Cardiac fibroblast (primary cell): ENCODE results near the gene RIPK3.

Source experiments
- DNase-seq, 2 donors: peaks; one replicate each; pipeline versions ENCODE4 v3.0.0 to v3.0.0-alpha.2; 2010; ENCODE audit warnings: low read depth in 2 of 2
- H3K4me3 ChIP-seq, 2 donors: replicated peaks in 1 of 2; 1 replicate in 1 of 2; 2 replicates in 1 of 2; pipeline ENCODE4 v1.5.1; 2011; ENCODE audit warnings: low read depth in 2 of 2, low read length in 2 of 2, mild to moderate bottlenecking in 2 of 2, moderate library complexity in 1 of 2
- TF ChIP-seq, protein P1 (sequence below): IDR thresholded peaks from one replicate; pipeline ENCODE4 v1.5.1; 2011; ENCODE audit warnings: low read depth, mild to moderate bottlenecking, low read length, inconsistent platforms

The RIPK3 gene

GRCh38 chr14:24347134-24347533 lies 7.3 kb upstream of the RIPK3 start:
- H3K4me3 ChIP-seq = no peak overlapping the region
- TF ChIP-seq, protein P1, sequence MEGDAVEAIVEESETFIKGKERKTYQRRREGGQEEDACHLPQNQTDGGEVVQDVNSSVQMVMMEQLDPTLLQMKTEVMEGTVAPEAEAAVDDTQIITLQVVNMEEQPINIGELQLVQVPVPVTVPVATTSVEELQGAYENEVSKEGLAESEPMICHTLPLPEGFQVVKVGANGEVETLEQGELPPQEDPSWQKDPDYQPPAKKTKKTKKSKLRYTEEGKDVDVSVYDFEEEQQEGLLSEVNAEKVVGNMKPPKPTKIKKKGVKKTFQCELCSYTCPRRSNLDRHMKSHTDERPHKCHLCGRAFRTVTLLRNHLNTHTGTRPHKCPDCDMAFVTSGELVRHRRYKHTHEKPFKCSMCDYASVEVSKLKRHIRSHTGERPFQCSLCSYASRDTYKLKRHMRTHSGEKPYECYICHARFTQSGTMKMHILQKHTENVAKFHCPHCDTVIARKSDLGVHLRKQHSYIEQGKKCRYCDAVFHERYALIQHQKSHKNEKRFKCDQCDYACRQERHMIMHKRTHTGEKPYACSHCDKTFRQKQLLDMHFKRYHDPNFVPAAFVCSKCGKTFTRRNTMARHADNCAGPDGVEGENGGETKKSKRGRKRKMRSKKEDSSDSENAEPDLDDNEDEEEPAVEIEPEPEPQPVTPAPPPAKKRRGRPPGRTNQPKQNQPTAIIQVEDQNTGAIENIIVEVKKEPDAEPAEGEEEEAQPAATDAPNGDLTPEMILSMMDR = no peak
- DNase-seq = no peak

DNA sequence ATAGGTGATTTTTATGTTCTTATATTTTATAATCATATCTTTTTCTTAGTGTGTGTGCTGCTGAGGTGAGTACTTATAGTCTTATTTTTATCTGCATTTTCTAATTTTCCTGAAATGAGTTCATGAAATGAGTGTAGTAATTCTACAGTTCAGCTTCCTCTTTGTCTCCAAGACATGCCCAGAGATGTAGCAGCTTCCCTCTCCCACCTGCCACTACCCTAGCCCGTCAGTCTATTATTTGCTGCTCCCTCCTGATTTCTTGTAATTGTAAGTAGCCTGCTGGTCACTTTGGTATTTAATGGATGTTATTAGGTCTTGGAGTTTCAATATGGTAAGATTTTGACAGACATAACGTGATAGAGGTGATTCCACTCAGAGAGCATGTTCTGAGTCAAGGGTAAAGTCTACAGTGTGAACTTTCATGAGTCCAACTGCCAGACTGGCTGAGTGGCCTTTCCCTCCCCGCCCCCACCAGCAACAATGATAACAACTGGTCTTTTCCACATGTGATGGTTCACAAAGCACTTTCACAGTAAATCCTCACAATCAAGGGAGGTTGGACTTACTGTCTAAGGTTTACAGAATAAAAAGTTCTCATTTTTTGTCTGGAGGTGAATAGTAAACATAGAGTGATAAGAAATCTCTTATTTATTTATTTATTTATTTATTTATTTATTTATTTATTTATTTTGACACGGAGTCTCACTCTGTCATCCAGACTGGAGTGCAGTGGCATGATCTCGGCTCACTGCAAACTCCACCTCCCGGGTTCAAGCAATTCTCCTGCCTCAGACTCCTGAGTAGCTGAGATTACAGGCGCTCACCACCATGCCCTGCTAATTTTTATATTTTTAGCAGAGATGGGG lies 4.2 kb upstream of the RIPK3 start:
- no peak for DNase-seq
- TF ChIP-seq, protein P1 = no peak
- H3K4me3 ChIP-seq = no peak overlapping the region

DNA sequence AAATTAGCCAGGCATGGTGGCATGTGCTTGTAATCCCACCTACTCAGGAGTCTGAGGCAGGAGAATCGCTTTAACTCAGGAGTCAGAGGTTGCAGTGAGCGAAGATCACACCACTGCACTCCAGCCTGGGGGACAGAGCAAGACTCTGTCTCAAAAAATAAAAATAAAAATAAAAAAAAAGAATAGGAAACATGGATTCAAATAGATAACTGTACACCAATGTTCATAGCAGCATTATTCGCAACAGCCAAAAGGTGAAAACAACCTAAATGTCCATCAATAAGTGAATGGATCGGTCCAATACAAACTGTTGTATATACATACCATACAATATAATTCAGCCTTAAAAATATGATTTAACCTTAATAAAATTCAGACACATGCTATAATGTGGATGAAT lies 3.1 kb upstream of the RIPK3 start:
- H3K4me3 ChIP-seq = no peak overlapping the region
- TF ChIP-seq, protein P1 = no peak
- DNase-seq = no peak

GRCh38 chr14:24340606-24341005 lies 815 bp upstream of the RIPK3 start:
- no peak overlapping the region for H3K4me3 ChIP-seq
- TF ChIP-seq, protein P1 = no peak
- no peak for DNase-seq

DNA sequence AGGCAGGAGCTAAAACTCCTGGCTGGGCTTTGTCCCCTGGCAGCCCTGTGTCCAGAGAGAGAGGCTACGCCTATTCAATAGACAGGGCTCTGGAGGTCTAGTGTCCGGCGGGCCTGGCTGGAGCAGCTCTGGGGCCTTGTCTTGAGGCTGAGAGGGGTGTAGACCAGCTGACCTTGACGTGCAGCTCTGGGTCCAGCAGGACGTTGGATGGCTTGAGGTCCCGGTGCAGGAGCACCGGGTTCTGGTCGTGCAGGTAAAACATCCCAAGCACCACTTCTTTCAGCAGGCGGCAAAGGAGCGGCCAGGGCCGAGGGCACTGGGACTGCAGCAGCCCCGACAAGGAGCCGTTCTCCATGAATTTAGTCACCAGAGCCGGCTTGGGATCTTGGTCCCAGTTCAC lies 948 bp downstream of the RIPK3 start:
- H3K4me3 ChIP-seq = no peak overlapping the region
- TF ChIP-seq, protein P1 = no peak
- no peak for DNase-seq

- no peak overlapping the region for H3K4me3 ChIP-seq
- no peak for DNase-seq
- TF ChIP-seq, protein P1 = no peak
Measured at GRCh38 chr14:24337824-24338175, 2.0 kb downstream of the RIPK3 start.
